Stimulated activated CD8-positive, alpha-beta memory T cell treated with anti-CD3 and anti-CD28 coated beads, Interleukin-4, amount 100 ng/mL, for 48 hours (primary cell): Measurements from ENCODE around the gene GCHFR.

Experiments used
- DNase-seq: peaks from one replicate; pipeline ENCODE4 v3.0.0-alpha.2; 2020

The GCHFR gene

GRCh38 chr15:40815042-40815698 is 51.3 kb downstream of the GCHFR start:
- no peak for DNase-seq
